Inferior parietal cortex (tissue), 1 donor: ENCODE measurements around the gene EMC1.
A peak's percentile ranks its signal among the peaks of the same experiment; 100 is the strongest.
"Not testable (repeated sequence)": the region's sequence is repeated elsewhere in the genome, so short reads cannot be mapped to it uniquely, and the experiment has no call there.

Experiments
- DNase-seq: peaks from one replicate; pipeline ENCODE4 v3.0.0-alpha.2; 2016; ENCODE audit errors: extremely low spot score

EMC1 gene

GRCh38 chr1:19216585-19216984 lies 34.7 kb downstream of the EMC1 start:
- DNase-seq, result not testable (repeated sequence)

GRCh38 chr1:19213580-19213979 lies 37.7 kb downstream of the EMC1 start:
- no peak for DNase-seq

- no peak for DNase-seq
These were observed 39.2 kb downstream of the EMC1 start for GRCh38 chr1:19212167-19212566.

GRCh38 chr1:19210772-19211549 lies 40.4 kb downstream of the EMC1 start:
- DNase-seq, result peak; percentile 21

GRCh38 chr1:19209990-19210771 lies 41.1 kb downstream of the EMC1 start, which contains the start of gene UBR4:
Gene UBR4, minus strand, starts transcription at chr1:19210266. Its CDS starts 18 bp downstream, at chr1:19210248.
- peak; percentile 96 for DNase-seq

GRCh38 chr1:19209439-19209989 lies 41.8 kb downstream of the EMC1 start:
- DNase-seq, result peak; percentile 20

- DNase-seq, result no peak
These were observed 42.5 kb downstream of the EMC1 start for GRCh38 chr1:19208710-19209438.

- no peak for DNase-seq
These were observed 44.4 kb downstream of the EMC1 start for GRCh38 chr1:19206947-19207346.

GRCh38 chr1:19205845-19206244 lies 45.5 kb downstream of the EMC1 start:
- no peak for DNase-seq

GRCh38 chr1:19205403-19205802 lies 45.9 kb downstream of the EMC1 start:
- DNase-seq, result no peak

- no peak for DNase-seq
These were observed 46.7 kb downstream of the EMC1 start for GRCh38 chr1:19204446-19205266.

- no peak for DNase-seq
These were observed 47.9 kb downstream of the EMC1 start for GRCh38 chr1:19203440-19203839.

GRCh38 chr1:19202396-19202795 lies 48.9 kb downstream of the EMC1 start:
- DNase-seq, result no peak

- no peak for DNase-seq
These were observed 51.2 kb downstream of the EMC1 start for GRCh38 chr1:19199969-19200604.

GRCh38 chr1:19199329-19199968 lies 51.9 kb downstream of the EMC1 start:
- no peak for DNase-seq

GRCh38 chr1:19198820-19199219 lies 52.5 kb downstream of the EMC1 start:
- DNase-seq, result no peak

GRCh38 chr1:19197845-19198244 lies 53.5 kb downstream of the EMC1 start:
- DNase-seq, result no peak

- DNase-seq, result no peak
These were observed 55.0 kb downstream of the EMC1 start for GRCh38 chr1:19196331-19196730.

- DNase-seq, result no peak
These were observed 58.3 kb downstream of the EMC1 start for GRCh38 chr1:19193004-19193403.

- DNase-seq, result no peak
These were observed 59.5 kb downstream of the EMC1 start for GRCh38 chr1:19191811-19192210.
